Prostate gland (tissue), 2 donors: ENCODE results near the gene B4GALNT1.

Experiments
- CTCF ChIP-seq, 4 experiments: fragments of 200-600 bp in 2 of 4; fragments of 450-650 bp in 2 of 4; sonication (generic) in 2 of 4; IDR thresholded peaks; 1 replicate in 3 of 4; 2 replicates in 1 of 4; pipeline ENCODE4 v1.5.1; 2016 to 2019; ENCODE audit warnings: antibody characterized with exemption in 4 of 4, mild to moderate bottlenecking in 2 of 4, moderate library complexity in 2 of 4
- POLR2A ChIP-seq: fragments of 450-650 bp; IDR thresholded peaks from one replicate; pipeline ENCODE4 v1.6.1; 2016; ENCODE audit warnings: antibody characterized with exemption, mild to moderate bottlenecking
- POLR2AphosphoS5 ChIP-seq: sonication (generic); formaldehyde crosslinking; IDR thresholded peaks from one replicate; pipeline ENCODE4 v1.6.1; 2017; ENCODE audit warnings: antibody characterized with exemption

- TF ChIP-seq POLR2A (no peak), CTCF (IDR thresholded peaks at IDR 0.05) (no peak), POLR2AphosphoS5 (no peak)
Measured at GRCh38 chr12:57672801-57673200, 39.8 kb upstream of the B4GALNT1 start.
